ENCODE results near the gene VAPB. TPM values are rescaled to one million over a fixed set of nuclear protein-coding genes. Genes with fewer than 3 reads are reported as not detected.

Gene VAPB
- total RNA-seq, 4 donors from 2014 or later, result 16.3 to 25.3 (median 21.0) TPM

GRCh38 chr20:58492795-58493524 is 103.9 kb downstream of the VAPB start:
- no peak for TF ChIP-seq CTCF (IDR thresholded peaks at IDR 0.05; ENCODE audit: low read depth)

- no peak for TF ChIP-seq CTCF (IDR thresholded peaks at IDR 0.05; ENCODE audit: low read depth)
Observed at GRCh38 chr20:58494923-58495622, 106.0 kb downstream of the VAPB start.

GRCh38 chr20:58495623-58496428 is 106.8 kb downstream of the VAPB start:
- TF ChIP-seq CTCF (IDR thresholded peaks at IDR 0.05; ENCODE audit: low read depth), result no peak

- TF ChIP-seq CTCF (IDR thresholded peaks at IDR 0.05; ENCODE audit: low read depth), result no peak
Observed at GRCh38 chr20:58496429-58496769, 107.4 kb downstream of the VAPB start.

GRCh38 chr20:58497076-58497641 is 108.1 kb downstream of the VAPB start:
- TF ChIP-seq CTCF (IDR thresholded peaks at IDR 0.05; ENCODE audit: low read depth), result no peak

GRCh38 chr20:58497724-58498469 is 108.9 kb downstream of the VAPB start:
- TF ChIP-seq CTCF (IDR thresholded peaks at IDR 0.05; ENCODE audit: low read depth), result no peak

Measured in subcutaneous adipose tissue (tissue), 4 donors.